Fibroblast of skin of back (primary cell): ENCODE measurements around the gene CMIP.
A peak's percentile ranks its signal among the peaks of the same experiment; 100 is the strongest.

Experiments used
- DNase-seq: peaks from one replicate; pipeline ENCODE4 v3.0.0-alpha.2; 2013

The CMIP gene

GRCh38 chr16:81588326-81589081 lies 143.9 kb downstream of the CMIP start:
- DNase-seq: no peak

DNA sequence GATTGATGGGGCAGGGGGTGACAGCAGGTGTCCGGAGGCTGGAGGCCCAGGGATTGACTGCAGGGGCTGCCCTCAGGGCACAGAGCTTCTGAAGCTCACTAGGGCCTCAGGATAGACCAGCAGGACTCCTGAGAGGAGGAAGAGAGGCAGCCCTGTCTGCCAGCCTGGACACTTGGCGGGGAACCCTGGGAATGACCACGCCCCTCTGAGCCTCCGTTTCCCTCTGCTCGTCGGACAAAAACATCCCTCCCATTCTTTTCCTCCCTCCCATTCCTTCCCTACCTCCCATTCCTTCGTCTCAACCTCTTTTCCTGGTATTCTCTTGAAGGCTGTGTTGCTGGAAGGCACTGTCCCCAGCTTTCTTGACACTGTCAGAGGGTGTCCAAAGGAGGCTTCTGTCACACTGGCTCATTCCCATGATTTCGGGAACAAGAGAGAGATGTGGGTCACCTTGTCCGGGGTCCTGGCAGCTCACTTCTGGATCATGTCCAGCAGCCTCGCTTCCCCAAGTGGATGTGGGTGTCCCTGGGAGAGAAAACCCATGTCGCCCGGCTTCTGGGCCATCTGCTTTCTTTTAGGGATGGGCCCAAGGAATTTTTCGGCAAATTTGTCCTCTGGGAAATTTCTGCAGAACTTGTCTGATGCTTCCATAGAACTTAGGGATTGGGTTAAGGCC lies 145.5 kb downstream of the CMIP start:
- DNase-seq: no peak

GRCh38 chr16:81590714-81591544 lies 146.3 kb downstream of the CMIP start:
- no peak for DNase-seq

DNA sequence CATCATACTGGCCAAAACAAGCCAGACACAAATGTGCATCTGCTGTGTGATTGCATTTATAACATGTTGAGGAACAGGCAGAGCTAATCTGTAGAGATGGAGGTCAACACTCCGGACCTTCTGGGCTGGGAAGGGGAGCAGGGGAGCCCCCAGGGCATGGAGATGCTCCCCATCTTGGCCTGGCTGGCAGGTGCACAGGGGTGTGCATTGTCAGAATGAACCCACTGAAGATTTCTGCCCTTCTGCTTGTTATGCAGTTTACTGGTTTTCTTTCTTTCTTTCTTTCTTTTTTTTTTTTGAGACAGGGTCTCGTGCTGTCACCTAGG lies 146.9 kb downstream of the CMIP start:
- no peak for DNase-seq

- no peak for DNase-seq
Observed at GRCh38 chr16:81592353-81592866, 147.8 kb downstream of the CMIP start.

DNA sequence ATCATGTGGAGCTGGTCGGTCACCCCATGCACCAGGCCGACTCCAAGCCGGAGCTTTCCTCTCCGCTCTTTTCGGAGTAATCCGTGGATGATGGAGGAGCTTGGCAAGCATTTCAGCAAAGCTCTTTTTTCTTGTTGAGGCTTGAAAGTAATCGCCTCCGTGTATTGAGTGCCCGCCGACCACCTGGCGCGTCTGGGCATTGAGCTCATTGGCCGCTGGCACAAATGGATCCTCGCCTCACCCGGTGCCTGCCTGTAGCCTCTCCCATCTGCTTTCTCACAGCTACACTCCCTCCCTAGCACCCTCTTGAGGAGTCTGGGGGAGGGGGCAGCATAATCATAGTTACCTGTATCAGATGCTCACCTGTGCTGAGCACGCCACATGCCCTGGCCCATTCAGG lies 148.9 kb downstream of the CMIP start:
- no peak for DNase-seq

GRCh38 chr16:81595629-81596292 lies 151.2 kb downstream of the CMIP start:
- DNase-seq: peak; percentile 44

GRCh38 chr16:81597079-81597658 lies 152.6 kb downstream of the CMIP start:
- no peak for DNase-seq

GRCh38 chr16:81598083-81598482 lies 153.5 kb downstream of the CMIP start:
- no peak for DNase-seq

DNA sequence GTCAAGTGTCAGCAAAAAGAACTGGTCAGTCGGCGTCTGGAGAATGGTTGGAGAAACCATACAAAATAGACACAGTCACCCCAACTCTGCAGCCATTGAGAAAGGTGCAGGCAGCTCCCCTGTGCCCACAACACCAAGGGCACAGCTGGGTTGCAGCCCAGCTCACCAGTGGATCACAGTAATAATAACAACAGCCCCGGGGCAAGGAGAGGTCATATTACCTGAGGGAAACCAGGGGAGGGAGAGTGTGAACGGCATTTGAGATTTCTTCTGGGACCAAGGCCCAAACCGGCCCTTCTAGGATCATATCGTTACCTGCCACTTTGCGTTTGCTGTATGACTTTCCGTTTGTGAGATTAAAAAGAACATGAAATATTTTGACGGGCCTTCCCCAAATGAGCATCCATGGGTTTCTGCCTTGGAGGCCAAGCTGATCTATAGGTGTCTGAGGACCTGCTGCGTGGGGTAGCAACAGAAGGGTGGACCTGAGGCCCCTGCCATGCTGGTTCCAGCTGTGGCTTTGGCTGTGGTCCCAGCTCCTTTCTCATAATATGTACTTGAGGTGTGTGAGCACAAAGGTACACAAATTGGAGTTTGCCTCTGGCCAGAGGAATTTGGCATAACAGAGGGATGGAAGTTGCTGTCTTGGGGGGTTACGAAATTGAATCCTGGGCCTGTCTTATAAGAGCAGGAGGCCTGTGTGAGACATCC lies 154.6 kb downstream of the CMIP start:
- no peak for DNase-seq

GRCh38 chr16:81600275-81600674 lies 155.7 kb downstream of the CMIP start:
- DNase-seq: peak; percentile 97

GRCh38 chr16:81601008-81601428 lies 156.4 kb downstream of the CMIP start:
- DNase-seq: peak; percentile 77

DNA sequence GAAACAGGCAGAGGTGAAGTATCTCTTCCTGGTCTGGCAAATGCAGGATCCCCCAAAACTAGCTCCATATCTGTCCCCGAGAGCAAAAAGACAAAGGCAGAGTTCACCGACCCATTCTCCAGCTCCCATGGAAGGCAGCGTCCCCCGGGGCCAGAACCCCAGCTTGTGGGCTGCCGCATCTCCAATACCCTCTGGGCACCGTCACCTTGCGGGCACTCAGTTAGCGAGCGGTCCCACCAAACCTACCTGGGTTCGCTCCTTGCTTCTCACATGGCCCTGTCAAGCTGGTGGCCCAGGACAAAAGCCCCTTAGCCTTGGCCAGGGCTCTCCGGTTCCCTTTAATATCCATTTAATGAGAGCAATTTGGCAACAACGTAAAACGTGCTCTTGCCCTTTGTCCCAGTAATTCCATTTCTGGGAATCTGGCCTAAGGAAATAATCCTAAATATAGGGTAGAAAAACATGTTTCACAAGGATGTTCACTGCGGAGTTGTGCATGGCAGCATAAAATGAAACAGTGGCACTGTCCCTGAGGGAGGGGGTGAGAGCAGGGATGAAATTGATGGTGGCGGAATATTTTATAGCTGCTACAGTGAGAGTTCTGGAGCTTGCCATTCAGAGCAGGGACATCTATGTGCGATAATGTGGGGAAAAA lies 157.1 kb downstream of the CMIP start:
- DNase-seq: peak; percentile 75

- no peak for DNase-seq
Observed at GRCh38 chr16:81602256-81602776, 157.7 kb downstream of the CMIP start.

- DNase-seq: no peak
Observed at GRCh38 chr16:81602792-81603191, 158.2 kb downstream of the CMIP start.

DNA sequence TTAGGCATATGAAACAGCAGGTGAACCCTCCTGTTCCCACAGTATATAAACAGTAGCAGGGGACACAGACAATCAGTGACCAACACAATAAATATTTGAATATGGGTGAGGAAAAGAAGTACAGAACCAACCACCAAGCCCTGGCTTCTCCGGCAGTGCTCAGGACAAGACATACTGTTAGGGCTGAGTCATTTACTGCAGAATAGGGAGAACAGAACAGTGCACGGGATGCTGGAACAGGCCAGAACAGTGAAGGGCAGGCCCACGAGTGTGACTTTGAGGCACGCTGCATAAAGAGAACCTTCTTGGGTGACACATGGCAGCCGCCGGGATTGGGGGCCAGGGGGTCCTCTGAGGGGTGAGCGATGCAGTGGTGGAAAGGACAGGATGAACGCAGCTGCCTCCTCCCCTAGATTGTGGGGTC lies 160.4 kb downstream of the CMIP start:
- DNase-seq: peak; percentile 85

- DNase-seq: no peak
Observed at GRCh38 chr16:81606039-81606438, 161.4 kb downstream of the CMIP start.

GRCh38 chr16:81607006-81607405 lies 162.4 kb downstream of the CMIP start:
- no peak for DNase-seq

- DNase-seq: no peak
Observed at GRCh38 chr16:81607805-81608522, 163.4 kb downstream of the CMIP start.
